Hepatocyte (in vitro differentiated cells): Measurements from ENCODE around the gene NUDT17. TPM values are rescaled to one million over a fixed set of nuclear protein-coding genes. Genes with fewer than 3 reads are reported as not detected.

Experiments used
- DNase-seq: peaks from one replicate; pipeline ENCODE4 v3.0.0-alpha.2; 2016; ENCODE audit warnings: low spot score
- H2AFZ ChIP-seq: fragments of 200-600 bp; sonication (generic); 2 replicates; pipeline ENCODE4 v1.6.0; 2016; ENCODE audit warnings: antibody characterized with exemption, mild to moderate bottlenecking
- H3K27ac ChIP-seq: fragments of 200-600 bp; sonication (generic); 2 replicates; pipeline ENCODE4 v1.5.1; 2016; ENCODE audit warnings: mild to moderate bottlenecking
- H3K27me3 ChIP-seq: fragments of 200-600 bp; sonication (generic); 2 replicates; pipeline ENCODE4 v1.6.1; 2016
- H3K36me3 ChIP-seq: fragments of 200-600 bp; sonication (generic); replicated peaks from 2 replicates; pipeline ENCODE4 v1.5.1; 2016; ENCODE audit warnings: low read depth; ENCODE audit not compliant: insufficient read depth
- H3K4me1 ChIP-seq: fragments of 200-600 bp; sonication (generic); 2 replicates; pipeline ENCODE4 v1.5.1; 2016; ENCODE audit warnings: mild to moderate bottlenecking, moderate library complexity; ENCODE audit not compliant: insufficient read depth
- H3K4me2 ChIP-seq: fragments of 200-600 bp; sonication (generic); 2 replicates; pipeline ENCODE4 v1.6.0; 2016
- H3K4me3 ChIP-seq: fragments of 200-600 bp; sonication (generic); 2 replicates; pipeline ENCODE4 v1.5.1; 2016; ENCODE audit warnings: mild to moderate bottlenecking
- H3K79me2 ChIP-seq: fragments of 200-600 bp; sonication (generic); 2 replicates; pipeline ENCODE4 v1.6.0; 2017; ENCODE audit warnings: mild to moderate bottlenecking
- H3K9me2 ChIP-seq: fragments of 200-600 bp; sonication (generic); replicated peaks from 2 replicates; pipeline ENCODE4 v1.6.0; 2017; ENCODE audit warnings: mild to moderate bottlenecking; ENCODE audit not compliant: insufficient read depth
- H3K9me3 ChIP-seq: fragments of 200-600 bp; sonication (generic); 2 replicates; pipeline ENCODE4 v1.5.1; 2016; ENCODE audit warnings: low read depth, mild to moderate bottlenecking
- H4K20me1 ChIP-seq: fragments of 200-600 bp; sonication (generic); 2 replicates; pipeline ENCODE4 v1.6.0; 2016; ENCODE audit warnings: mild to moderate bottlenecking; ENCODE audit not compliant: insufficient read depth, poor library complexity, severe bottlenecking
- CTCF ChIP-seq: fragments of 200-600 bp; sonication (generic); IDR thresholded peaks from 2 replicates; pipeline ENCODE4 v1.5.1; 2016; ENCODE audit warnings: antibody characterized with exemption, mild to moderate bottlenecking; ENCODE audit not compliant: poor library complexity
- EZH2 ChIP-seq: fragments of 200-600 bp; sonication (generic); IDR thresholded peaks from 2 replicates; pipeline ENCODE4 v1.6.1; 2016; ENCODE audit warnings: antibody characterized with exemption, mild to moderate bottlenecking, borderline replicate concordance
- EZH2phosphoT487 ChIP-seq: fragments of 200-600 bp; sonication (generic); IDR thresholded peaks from one replicate; pipeline ENCODE4 v1.6.1; 2018; ENCODE audit warnings: antibody characterized with exemption, mild to moderate bottlenecking, low read depth, moderate library complexity; ENCODE audit not compliant: unreplicated experiment, severe bottlenecking
- WGBS: methylation state at CpG from one replicate; pipeline ENCODE4 v1.1.6; 2016; ENCODE audit warnings: low lambda C conversion rate; ENCODE audit errors: missing lambda C conversion rate; 5-methylcytosine and 5-hydroxymethylcytosine counted together
- microRNA-seq: library from miRNA; unstranded; fragments of <30 nt; microRNA quantifications from one replicate; pipeline ENCODE4, GENCODE V29; 2017
- polyA plus RNA-seq: library from polyadenylated mRNA; unstranded; fragments of >200 nt; fragmentation: Nextera tagmentation; extraction: Ambion mirVana; gene quantifications from 2 replicates; pipeline ENCODE4 v1.2.1, GENCODE V29; 2016
- small RNA-seq: library from RNA; depleted of rRNA; stranded (forward); fragments of <200 nt; gene quantifications from one replicate; pipeline ENCODE3, GENCODE V24; 2014
- total RNA-seq: library from RNA; depleted of rRNA; stranded (reverse); fragments of >200 nt; gene quantifications from 2 replicates; pipeline ENCODE4 v1.2.3, GENCODE V29; 2014

Gene NUDT17
- total and polyA plus RNA-seq, 2 experiments from 2014 or later: 1.3 to 5.2 TPM

- Histone ChIP-seq H4K20me1 (no peaks in the 10 kb centered on the region), H3K27me3 (no peaks in the 10 kb centered on the region), H3K9me3 (no peaks in the 10 kb centered on the region), H3K36me3 (no peaks in the 10 kb centered on the region), H3K27ac (no peak overlapping the region), H3K9me2 (no peaks in the 10 kb centered on the region), H3K79me2 (no peaks in the 10 kb centered on the region), H3K4me2 (no peak overlapping the region), H3K4me3 (no peak overlapping the region), H3K4me1 (peaks cover 16% of the 10 kb centered on the region), H2AFZ (no peak overlapping the region)
- TF ChIP-seq CTCF (no peak), EZH2phosphoT487 (no peak), EZH2 (no peak)
- 100% methylated on average over 1 of the region's 1 CpG for WGBS
- DNase-seq: no peak
Observed at GRCh38 chr1:145895471-145895870, 50.0 kb downstream of the NUDT17 start.

- TF ChIP-seq EZH2 (no peak), CTCF (no peak), EZH2phosphoT487 (no peak)
- DNase-seq: no peak
- 85% methylated on average over 1 of the region's 1 CpG for WGBS
- Histone ChIP-seq H3K9me3 (no peaks in the 10 kb centered on the region), H3K9me2 (no peaks in the 10 kb centered on the region), H3K36me3 (no peaks in the 10 kb centered on the region), H4K20me1 (no peaks in the 10 kb centered on the region), H2AFZ (no peak overlapping the region), H3K27me3 (no peaks in the 10 kb centered on the region), H3K4me2 (no peak overlapping the region), H3K79me2 (no peaks in the 10 kb centered on the region), H3K4me1 (no peaks in the 10 kb centered on the region), H3K27ac (no peak overlapping the region), H3K4me3 (no peak overlapping the region)
Observed at GRCh38 chr1:145897969-145898368, 52.5 kb downstream of the NUDT17 start.

Small RNA genes within 50 kb of the gene (microRNA-seq; reads per million reads assigned to microRNA genes)
- 3.1 reads per million for gene MIR6736

Small RNA genes within 50 kb of the gene (small RNA-seq; reads per million reads assigned to genes)
- not detected for gene MIR6736

Other genes starting within 250 kb of the NUDT17 start
- gene GPR89A, start 237.6 kb upstream of the NUDT17 start, total RNA-seq: 35.9 and 39.7 TPM in 2 replicates
- 29.5 and 31.9 TPM in 2 replicates for gene GPR89A, start 237.6 kb upstream of the NUDT17 start, polyA plus RNA-seq
- gene PDZK1, start 138.3 kb upstream of the NUDT17 start, total RNA-seq: 44.9 and 50.5 TPM in 2 replicates
- gene PDZK1, start 138.3 kb upstream of the NUDT17 start, polyA plus RNA-seq: 30.4 and 44.1 TPM in 2 replicates
- not detected in 2 replicates for gene CD160, start 126.1 kb upstream of the NUDT17 start, total RNA-seq
- not detected in 2 replicates for gene CD160, start 126.1 kb upstream of the NUDT17 start, polyA plus RNA-seq
- 10.3 and 13.7 TPM in 2 replicates for gene RNF115, start 21.5 kb upstream of the NUDT17 start, total RNA-seq
- 8.6 and 8.7 TPM in 2 replicates for gene RNF115, start 21.5 kb upstream of the NUDT17 start, polyA plus RNA-seq
- 19.6 and 29.2 TPM in 2 replicates for gene POLR3C, start 21.4 kb upstream of the NUDT17 start, total RNA-seq
- 20.6 and 20.9 TPM in 2 replicates for gene POLR3C, start 21.4 kb upstream of the NUDT17 start, polyA plus RNA-seq
- 18.0 and 18.1 TPM in 2 replicates for gene PIAS3, start 13.5 kb downstream of the NUDT17 start, total RNA-seq
- gene PIAS3, start 13.5 kb downstream of the NUDT17 start, polyA plus RNA-seq: 51.2 and 60.7 TPM in 2 replicates
- gene ANKRD35, start 40.2 kb downstream of the NUDT17 start, total RNA-seq: 0.43 and 0.76 TPM in 2 replicates
- 2.2 and 2.4 TPM in 2 replicates for gene ANKRD35, start 40.2 kb downstream of the NUDT17 start, polyA plus RNA-seq
- gene ITGA10, start 64.4 kb downstream of the NUDT17 start, total RNA-seq: 0.60 and 1.3 TPM in 2 replicates
- gene ITGA10, start 64.4 kb downstream of the NUDT17 start, polyA plus RNA-seq: 2.1 and 4.7 TPM in 2 replicates
- gene PEX11B, start 73.1 kb downstream of the NUDT17 start, total RNA-seq: 28.1 and 32.3 TPM in 2 replicates
- 26.8 and 30.4 TPM in 2 replicates for gene PEX11B, start 73.1 kb downstream of the NUDT17 start, polyA plus RNA-seq
- gene RBM8A, start 81.9 kb downstream of the NUDT17 start, total RNA-seq: 141 and 154 TPM in 2 replicates
- gene RBM8A, start 81.9 kb downstream of the NUDT17 start, polyA plus RNA-seq: 185 and 189 TPM in 2 replicates
- gene LIX1L, start 112.4 kb downstream of the NUDT17 start, total RNA-seq: 14.0 and 17.9 TPM in 2 replicates
- 15.3 and 16.3 TPM in 2 replicates for gene LIX1L, start 112.4 kb downstream of the NUDT17 start, polyA plus RNA-seq
- gene ANKRD34A, start 118.9 kb downstream of the NUDT17 start, total RNA-seq: 0.28 and 0.90 TPM in 2 replicates
- 0.76 and 0.83 TPM in 2 replicates for gene ANKRD34A, start 118.9 kb downstream of the NUDT17 start, polyA plus RNA-seq
- 10.5 and 15.6 TPM in 2 replicates for gene POLR3GL, start 119.1 kb downstream of the NUDT17 start, total RNA-seq
- gene POLR3GL, start 119.1 kb downstream of the NUDT17 start, polyA plus RNA-seq: 27.2 and 27.3 TPM in 2 replicates
- 160 TPM in 2 replicates for gene TXNIP, start 150.9 kb downstream of the NUDT17 start, total RNA-seq
- gene TXNIP, start 150.9 kb downstream of the NUDT17 start, polyA plus RNA-seq: 75.3 and 85.0 TPM in 2 replicates
- gene HJV, start 176.1 kb downstream of the NUDT17 start, total RNA-seq: 5.7 and 6.7 TPM in 2 replicates
- 1.00 and 3.0 TPM in 2 replicates for gene HJV, start 176.1 kb downstream of the NUDT17 start, polyA plus RNA-seq